PFSK-1 (cell line): ENCODE measurements around the gene NUDCD3.

Experiments
- FOXP2 ChIP-seq: optimal IDR thresholded peaks from 2 replicates; pipeline ENCODE3; 2011; ENCODE audit warnings: borderline replicate concordance, control low read depth, inconsistent platforms; ENCODE audit not compliant: insufficient read depth; ENCODE audit errors: extremely low read length, extremely low read depth
- SIN3A ChIP-seq: IDR thresholded peaks from 2 replicates; pipeline ENCODE4 v1.6.1; 2012; ENCODE audit warnings: mild to moderate bottlenecking, low read length, moderate library complexity, borderline replicate concordance; ENCODE audit not compliant: insufficient read depth
- TAF1 ChIP-seq: IDR thresholded peaks from 2 replicates; pipeline ENCODE4 v1.6.1; 2012; ENCODE audit warnings: low read length, control low read depth, borderline replicate concordance; ENCODE audit not compliant: insufficient read depth
- TF ChIP-seq, protein P1 (sequence below), 2 experiments: IDR thresholded peaks; 2 replicates each; pipeline versions ENCODE4 v1.6.1 to v1.8.0; 2011 to 2012; ENCODE audit warnings: low read depth in 2 of 2, low read length in 2 of 2, control low read depth in 1 of 2, inconsistent platforms in 1 of 2, mild to moderate bottlenecking in 1 of 2, moderate library complexity in 1 of 2; ENCODE audit not compliant: insufficient read depth in 1 of 2

DNA sequence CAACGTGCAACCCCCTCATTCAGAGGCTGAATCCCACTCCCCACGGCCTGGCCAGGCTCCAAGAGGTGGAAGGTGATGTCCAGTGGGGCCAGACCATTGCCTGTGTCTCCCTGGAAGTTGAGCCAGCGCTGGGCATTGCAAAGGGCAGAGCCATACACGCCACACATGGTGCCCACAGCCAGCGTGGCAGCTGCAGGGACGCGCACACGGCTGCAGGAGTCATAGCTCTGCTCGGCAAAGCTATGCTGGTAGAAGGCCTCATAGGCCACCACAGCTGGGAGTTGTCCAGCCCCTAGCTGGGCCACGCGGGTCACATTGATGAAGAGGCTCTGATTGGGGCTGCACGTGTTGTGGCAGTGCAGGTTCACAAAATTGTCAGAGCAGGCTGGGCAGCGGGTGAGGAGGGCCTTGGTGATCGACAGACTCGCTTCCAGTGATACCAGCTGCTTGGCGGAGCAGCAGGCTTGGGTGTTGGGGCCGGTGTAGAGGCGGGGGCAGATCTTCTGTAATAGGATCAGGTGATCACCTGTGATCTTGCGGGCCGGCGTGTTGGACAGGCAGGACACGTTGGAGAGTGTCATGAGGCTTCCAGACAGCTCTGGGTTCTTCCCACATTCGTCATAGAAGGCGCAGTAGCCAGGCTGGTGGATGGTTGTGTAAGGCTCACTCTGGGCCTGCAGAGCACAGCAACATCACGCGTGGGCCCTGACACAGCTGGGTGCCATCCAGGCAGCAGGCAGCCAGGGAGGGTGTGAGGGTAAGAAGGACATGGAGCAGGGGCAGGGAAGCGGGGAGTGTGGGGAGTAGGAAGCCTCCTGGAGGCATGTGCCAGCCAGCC, 49.4 kb upstream of the NUDCD3 start:
- TF ChIP-seq TAF1, result no peak
- no peak for TF ChIP-seq FOXP2
- no peak for TF ChIP-seq SIN3A
- TF ChIP-seq, protein P1, sequence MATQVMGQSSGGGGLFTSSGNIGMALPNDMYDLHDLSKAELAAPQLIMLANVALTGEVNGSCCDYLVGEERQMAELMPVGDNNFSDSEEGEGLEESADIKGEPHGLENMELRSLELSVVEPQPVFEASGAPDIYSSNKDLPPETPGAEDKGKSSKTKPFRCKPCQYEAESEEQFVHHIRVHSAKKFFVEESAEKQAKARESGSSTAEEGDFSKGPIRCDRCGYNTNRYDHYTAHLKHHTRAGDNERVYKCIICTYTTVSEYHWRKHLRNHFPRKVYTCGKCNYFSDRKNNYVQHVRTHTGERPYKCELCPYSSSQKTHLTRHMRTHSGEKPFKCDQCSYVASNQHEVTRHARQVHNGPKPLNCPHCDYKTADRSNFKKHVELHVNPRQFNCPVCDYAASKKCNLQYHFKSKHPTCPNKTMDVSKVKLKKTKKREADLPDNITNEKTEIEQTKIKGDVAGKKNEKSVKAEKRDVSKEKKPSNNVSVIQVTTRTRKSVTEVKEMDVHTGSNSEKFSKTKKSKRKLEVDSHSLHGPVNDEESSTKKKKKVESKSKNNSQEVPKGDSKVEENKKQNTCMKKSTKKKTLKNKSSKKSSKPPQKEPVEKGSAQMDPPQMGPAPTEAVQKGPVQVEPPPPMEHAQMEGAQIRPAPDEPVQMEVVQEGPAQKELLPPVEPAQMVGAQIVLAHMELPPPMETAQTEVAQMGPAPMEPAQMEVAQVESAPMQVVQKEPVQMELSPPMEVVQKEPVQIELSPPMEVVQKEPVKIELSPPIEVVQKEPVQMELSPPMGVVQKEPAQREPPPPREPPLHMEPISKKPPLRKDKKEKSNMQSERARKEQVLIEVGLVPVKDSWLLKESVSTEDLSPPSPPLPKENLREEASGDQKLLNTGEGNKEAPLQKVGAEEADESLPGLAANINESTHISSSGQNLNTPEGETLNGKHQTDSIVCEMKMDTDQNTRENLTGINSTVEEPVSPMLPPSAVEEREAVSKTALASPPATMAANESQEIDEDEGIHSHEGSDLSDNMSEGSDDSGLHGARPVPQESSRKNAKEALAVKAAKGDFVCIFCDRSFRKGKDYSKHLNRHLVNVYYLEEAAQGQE (IDR thresholded peaks at IDR 0.05; ENCODE audit: insufficient read depth in 1 of 2, low read depth in 2 of 2, low read length in 2 of 2), result no peak
